BLaER1 (cell line): ENCODE data around the gene WDR18.

Experiments
- H3K27ac ChIP-seq: shearing (Covaris generic); formaldehyde crosslinking; 2 replicates; pipeline ENCODE4 v1.8.1; 2022
- H3K27me3 ChIP-seq: shearing (Covaris generic); formaldehyde crosslinking; 2 replicates; pipeline ENCODE4 v1.8.1; 2022
- H3K36me3 ChIP-seq: shearing (Covaris generic); formaldehyde crosslinking; 2 replicates; pipeline ENCODE4 v1.8.1; 2022
- H3K4me1 ChIP-seq: shearing (Covaris generic); formaldehyde crosslinking; 2 replicates; pipeline ENCODE4 v1.8.1; 2022
- H3K4me2 ChIP-seq: shearing (Covaris generic); formaldehyde crosslinking; 2 replicates; pipeline ENCODE4 v1.8.1; 2022
- H3K4me3 ChIP-seq: shearing (Covaris generic); formaldehyde crosslinking; 2 replicates; pipeline ENCODE4 v1.8.1; 2022
- H3K9ac ChIP-seq: shearing (Covaris generic); formaldehyde crosslinking; 2 replicates; pipeline ENCODE4 v1.8.1; 2022
- H3K9me3 ChIP-seq: shearing (Covaris generic); formaldehyde crosslinking; 2 replicates; pipeline ENCODE4 v1.8.1; 2022
- H4K20me1 ChIP-seq: shearing (Covaris generic); formaldehyde crosslinking; 2 replicates; pipeline ENCODE4 v1.8.1; 2022
- Cebpa-rat ChIP-seq: shearing (Covaris generic); IDR thresholded peaks from 2 replicates; pipeline ENCODE4 v1.8.1; 2022

Gene WDR18

DNA sequence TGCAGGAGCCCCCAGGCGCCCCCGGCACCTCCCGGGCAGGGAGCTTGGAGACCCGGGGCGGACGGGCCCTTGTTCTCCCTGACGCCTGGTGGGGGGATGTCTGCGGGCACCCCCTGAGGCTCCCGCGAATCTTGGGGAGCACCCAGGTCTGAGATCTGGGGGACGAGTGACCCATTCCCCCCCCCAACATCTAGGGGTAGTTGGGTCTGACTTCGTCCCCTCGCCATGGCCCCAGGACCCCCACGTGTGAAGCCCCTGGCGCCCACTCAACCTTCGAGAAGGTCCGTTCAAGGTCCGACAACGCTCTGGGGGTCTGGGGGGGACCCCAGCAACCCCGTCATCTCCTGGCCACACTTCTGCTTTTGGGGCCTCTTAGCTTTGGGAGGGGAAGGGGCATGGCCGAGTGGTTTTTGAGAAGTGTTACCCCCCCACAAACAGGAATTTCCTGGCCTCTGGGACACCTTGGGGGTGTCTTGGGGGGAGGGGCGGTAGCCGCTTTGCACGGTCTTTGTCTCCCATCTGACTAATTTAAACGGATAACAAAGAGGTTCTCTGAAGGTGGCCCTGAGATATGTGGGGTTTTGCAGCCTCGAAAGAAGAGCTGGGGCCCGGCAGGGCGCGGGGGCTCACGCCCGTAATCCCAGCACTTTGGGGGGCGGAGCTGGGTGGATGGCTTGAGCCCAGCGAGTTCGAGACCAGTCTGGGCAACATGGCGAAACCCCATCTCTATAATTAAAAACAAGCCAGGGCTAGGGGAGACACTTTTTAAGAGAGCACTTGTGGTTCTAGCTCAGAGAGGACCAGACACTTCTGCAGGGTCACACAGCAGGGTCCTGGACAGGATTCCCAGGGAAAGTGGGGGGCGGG is 42.9 kb downstream of the WDR18 start:
- H3K27me3 ChIP-seq: peaks cover 43% of the 10 kb centered on the region
- TF ChIP-seq Cebpa-rat: no peak
- H4K20me1 ChIP-seq: 0 out of 2 replicates have a peak, but pooled peaks cover 11% of the 10 kb centered on the region
- peak overlapping the region; percentile 99 for H3K4me2 ChIP-seq
- peaks cover 45% of the 10 kb centered on the region for H3K4me1 ChIP-seq
- no peaks in the 10 kb centered on the region for H3K9me3 ChIP-seq
- H3K27ac ChIP-seq: no peak overlapping the region
- H3K9ac ChIP-seq: peak overlapping the region; percentile 15; the same call in 1 of the 2 replicates
- H3K4me3 ChIP-seq: peak overlapping the region; percentile 73
- H3K36me3 ChIP-seq: 0 out of 2 replicates have a peak, but pooled peaks cover under 1% of the 10 kb centered on the region

DNA sequence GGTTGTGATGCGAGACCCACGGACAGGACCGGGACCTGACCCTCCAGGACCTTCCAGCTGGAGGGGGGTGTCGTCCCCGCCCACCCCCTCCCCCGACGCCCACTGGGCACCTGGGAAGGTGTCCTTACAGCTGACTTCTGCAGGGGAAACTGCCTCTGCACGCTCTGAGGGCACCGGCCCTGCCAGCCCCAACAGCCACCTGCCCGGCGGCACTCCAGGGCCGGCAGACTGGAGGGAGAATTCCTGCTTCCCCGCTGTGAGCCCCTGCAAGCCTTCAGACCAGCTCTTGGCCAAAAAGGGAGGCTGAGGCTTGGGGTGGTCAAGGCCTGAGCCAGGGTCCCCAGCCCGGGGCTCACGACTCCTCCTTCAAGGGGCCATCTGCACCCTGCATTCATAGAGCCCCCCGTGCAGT is 43.5 kb downstream of the WDR18 start:
- Histone ChIP-seq H3K36me3 (peaks cover 7% of the 10 kb centered on the region; the same call in 1 of the 2 replicates), H4K20me1 (0 out of 2 replicates have a peak, but pooled peaks cover 11% of the 10 kb centered on the region)

DNA sequence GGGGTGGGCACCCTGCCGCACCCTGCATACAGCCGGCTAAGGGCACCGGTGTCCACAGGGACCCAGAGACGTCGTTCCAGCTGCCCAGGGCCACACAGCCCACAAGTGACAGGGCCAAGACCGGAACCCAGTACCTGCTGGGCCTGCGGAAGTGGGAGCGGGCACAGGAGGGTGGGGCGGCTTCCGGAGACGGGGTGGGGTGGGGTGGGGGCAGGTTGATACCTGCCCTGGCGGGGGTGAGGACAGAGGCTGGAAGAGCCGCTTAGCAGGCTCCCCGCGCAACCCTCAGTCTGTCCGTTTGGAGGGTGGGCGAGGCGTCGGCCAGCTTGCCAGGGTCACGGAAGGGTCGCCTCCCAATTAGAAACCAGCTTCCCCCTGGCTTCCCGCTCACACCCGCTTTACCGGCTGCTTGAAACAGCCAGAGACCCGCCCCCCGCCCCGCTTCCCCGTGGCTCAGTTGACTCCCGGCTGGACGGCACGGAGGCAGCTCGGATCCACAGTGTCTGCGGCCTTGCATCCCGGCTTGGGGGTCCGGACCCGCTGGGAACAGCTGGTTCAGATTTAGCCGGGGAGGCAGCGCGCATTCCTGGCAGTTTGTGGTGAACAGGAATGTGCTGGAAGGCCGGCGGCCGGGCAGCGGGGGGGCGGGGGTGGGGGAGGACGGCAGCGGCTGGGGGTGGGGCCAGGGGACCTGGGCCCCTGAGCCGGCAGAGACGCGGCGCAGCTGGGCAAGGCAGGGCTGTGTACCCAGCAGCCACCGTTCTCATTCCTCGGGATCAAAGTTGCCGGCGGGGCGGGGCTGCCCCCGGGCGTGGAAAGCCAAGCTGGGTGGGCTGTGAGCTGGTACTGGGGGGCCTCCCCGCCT is 44.1 kb downstream of the WDR18 start:
- H3K9me3 ChIP-seq: no peaks in the 10 kb centered on the region
- peaks cover 32% of the 10 kb centered on the region for H3K4me1 ChIP-seq
- TF ChIP-seq Cebpa-rat: no peak
- no peak overlapping the region for H3K9ac ChIP-seq
- peaks cover 43% of the 10 kb centered on the region for H3K27me3 ChIP-seq
- peak overlapping the region; percentile 99 for H3K4me2 ChIP-seq
- H3K4me3 ChIP-seq: peak overlapping the region; percentile 73
- 0 out of 2 replicates have a peak, but pooled peaks cover 11% of the 10 kb centered on the region for H4K20me1 ChIP-seq
- peaks cover 7% of the 10 kb centered on the region; the same call in 1 of the 2 replicates for H3K36me3 ChIP-seq
- H3K27ac ChIP-seq: no peak overlapping the region

More for the DNA sequence above, 43.5 kb downstream of the WDR18 start:
- Histone ChIP-seq H3K27ac (no peak overlapping the region), H3K9me3 (no peaks in the 10 kb centered on the region), H3K27me3 (peaks cover 43% of the 10 kb centered on the region), H3K9ac (no peak overlapping the region), H3K4me1 (peaks cover 38% of the 10 kb centered on the region), H3K4me3 (peak overlapping the region; percentile 73), H3K4me2 (peak overlapping the region; percentile 99)
- TF ChIP-seq Cebpa-rat: no peak

- Histone ChIP-seq H3K27ac (no peak overlapping the region), H3K36me3 (peaks cover 7% of the 10 kb centered on the region; the same call in 1 of the 2 replicates)
Observed at GRCh38 chr19:1032264-1032867, 48.2 kb downstream of the WDR18 start.

DNA sequence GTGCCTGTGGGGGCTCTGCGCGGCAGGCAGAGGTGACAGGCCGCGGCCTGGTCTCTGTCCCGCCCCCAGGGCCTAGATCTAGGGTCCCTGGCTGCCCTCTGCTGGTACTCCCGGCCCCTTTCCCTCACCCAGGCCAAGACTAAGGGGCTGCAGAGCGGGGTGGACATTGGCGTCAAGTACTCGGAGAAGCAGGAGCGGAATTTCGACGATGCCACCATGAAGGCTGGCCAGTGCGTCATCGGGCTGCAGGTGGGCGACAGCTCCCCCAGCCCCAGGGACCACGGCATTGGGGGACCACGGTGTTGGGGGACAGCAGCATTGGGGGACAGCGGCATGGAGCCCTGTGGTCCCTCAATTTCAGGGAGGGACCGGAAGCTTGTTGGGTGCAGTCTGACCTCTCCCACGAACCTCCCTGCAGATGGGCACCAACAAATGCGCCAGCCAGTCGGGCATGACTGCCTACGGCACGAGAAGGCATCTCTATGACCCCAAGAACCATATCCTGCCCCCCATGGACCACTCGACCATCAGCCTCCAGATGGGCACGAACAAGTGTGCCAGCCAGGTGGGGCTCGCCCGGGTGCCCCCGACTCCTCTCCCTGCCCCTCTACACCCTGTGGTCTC is 52.0 kb downstream of the WDR18 start:
- H3K9ac ChIP-seq: no peak overlapping the region
- no peaks in the 10 kb centered on the region for H3K27me3 ChIP-seq
- H3K36me3 ChIP-seq: peaks cover 7% of the 10 kb centered on the region; the same call in 1 of the 2 replicates
- H3K9me3 ChIP-seq: no peaks in the 10 kb centered on the region
- H3K4me1 ChIP-seq: peaks cover 55% of the 10 kb centered on the region
- no peaks in the 10 kb centered on the region for H4K20me1 ChIP-seq
- H3K4me2 ChIP-seq: peak overlapping the region; percentile 95
- H3K4me3 ChIP-seq: no peak overlapping the region
- H3K27ac ChIP-seq: no peak overlapping the region
- TF ChIP-seq Cebpa-rat: no peak

More at GRCh38 chr19:1032264-1032867, 48.2 kb downstream of the WDR18 start:
- peaks cover 37% of the 10 kb centered on the region for H3K4me1 ChIP-seq
- H3K9me3 ChIP-seq: no peaks in the 10 kb centered on the region
- 0 out of 2 replicates have a peak, but pooled peaks cover 4% of the 10 kb centered on the region for H4K20me1 ChIP-seq
- TF ChIP-seq Cebpa-rat: no peak
- H3K4me3 ChIP-seq: no peak overlapping the region
- no peak overlapping the region for H3K9ac ChIP-seq
- H3K27me3 ChIP-seq: peaks cover 26% of the 10 kb centered on the region
- H3K4me2 ChIP-seq: no peak overlapping the region

DNA sequence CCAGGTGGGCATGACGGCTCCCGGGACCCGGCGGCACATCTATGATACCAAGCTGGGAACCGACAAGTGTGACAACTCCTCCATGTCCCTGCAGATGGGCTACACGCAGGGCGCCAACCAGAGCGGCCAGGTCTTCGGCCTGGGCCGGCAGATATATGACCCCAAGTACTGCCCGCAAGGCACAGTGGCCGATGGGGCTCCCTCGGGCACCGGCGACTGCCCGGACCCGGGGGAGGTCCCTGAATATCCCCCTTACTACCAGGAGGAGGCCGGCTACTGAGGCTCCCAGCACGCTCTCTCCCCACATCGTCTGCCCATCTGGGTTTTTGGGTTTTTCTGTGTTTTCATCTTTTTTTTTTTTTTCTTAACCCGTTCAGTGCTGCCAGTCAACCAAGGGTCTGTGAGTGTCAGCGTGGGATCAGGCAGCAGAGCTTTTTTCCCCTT is 53.5 kb downstream of the WDR18 start:
- H3K27me3 ChIP-seq: no peaks in the 10 kb centered on the region
- peaks cover 70% of the 10 kb centered on the region for H3K4me1 ChIP-seq
- H4K20me1 ChIP-seq: peaks cover 11% of the 10 kb centered on the region
- H3K36me3 ChIP-seq: peaks cover under 1% of the 10 kb centered on the region; the same call in 1 of the 2 replicates
- TF ChIP-seq Cebpa-rat: no peak
- H3K4me3 ChIP-seq: peak overlapping the region; percentile 57
- H3K4me2 ChIP-seq: peak overlapping the region; percentile 95
- no peaks in the 10 kb centered on the region for H3K9me3 ChIP-seq
- peak overlapping the region; percentile 25; the same call in 1 of the 2 replicates for H3K9ac ChIP-seq
- peak overlapping the region; percentile 72 for H3K27ac ChIP-seq

DNA sequence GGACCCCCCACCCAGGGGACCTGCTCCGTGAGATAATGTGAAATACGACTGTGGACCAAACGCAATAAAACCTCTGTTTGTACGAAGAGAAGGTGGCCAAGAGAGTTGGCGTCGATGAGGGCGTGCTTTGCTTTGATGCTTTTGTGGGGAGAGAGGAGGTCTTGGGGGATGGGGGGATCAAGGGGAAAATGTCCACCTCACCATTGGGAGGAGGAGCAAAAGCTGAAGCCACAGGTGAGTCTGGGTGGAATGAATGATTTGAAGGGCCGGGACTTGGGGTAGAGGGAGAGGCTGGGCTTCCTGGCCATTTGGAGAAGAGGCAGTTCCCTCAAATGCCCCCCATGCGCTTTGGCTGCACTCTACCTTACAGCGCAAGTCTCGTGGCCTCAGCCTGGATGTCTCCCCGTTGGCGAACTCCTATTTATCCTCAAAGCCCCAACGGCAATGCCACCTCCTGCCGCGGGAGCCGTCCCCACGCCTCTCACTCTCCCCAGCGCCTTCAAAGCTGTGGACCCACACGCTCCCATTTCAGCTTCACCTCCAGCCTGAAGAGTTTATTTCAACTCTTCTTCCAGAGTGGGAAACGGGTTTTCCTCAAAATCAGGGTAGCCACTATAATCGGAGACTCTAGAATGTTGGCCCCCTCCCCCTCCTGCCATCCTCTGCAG is 55.0 kb downstream of the WDR18 start:
- no peak for TF ChIP-seq Cebpa-rat
- Histone ChIP-seq H3K27ac (peak overlapping the region; percentile 72), H3K4me2 (peak overlapping the region; percentile 95), H3K27me3 (no peaks in the 10 kb centered on the region), H3K4me3 (peak overlapping the region; percentile 67), H3K9ac (peak overlapping the region; percentile 25; the same call in 1 of the 2 replicates), H3K4me1 (peaks cover 85% of the 10 kb centered on the region), H3K9me3 (no peaks in the 10 kb centered on the region), H3K36me3 (no peaks in the 10 kb centered on the region), H4K20me1 (peaks cover 11% of the 10 kb centered on the region)

GRCh38 chr19:1039646-1040475 is 55.7 kb downstream of the WDR18 start, which contains the start of gene ABCA7:
TSS of gene ABCA7 (plus strand) at chr19:1040107. CDS start at chr19:1041362, 1,255 bp downstream.
- TF ChIP-seq Cebpa-rat: no peak
- Histone ChIP-seq H3K4me2 (peak within 1 kb of the TSS; percentile 95), H3K4me1 (peaks cover 92% of the 10 kb centered on the region), H3K9me3 (no peaks in the 10 kb centered on the region), H3K36me3 (no peaks in the 10 kb centered on the region), H3K4me3 (peak within 1 kb of the TSS; percentile 67), H3K9ac (peak within 1 kb of the TSS; percentile 61), H3K27me3 (no peaks in the 10 kb centered on the region), H3K27ac (peak within 1 kb of the TSS; percentile 72; the same call in 1 of the 2 replicates), H4K20me1 (peaks cover 11% of the 10 kb centered on the region)
